GM19351 (cell line): ENCODE measurements around the gene TM7SF3.

Experiments used
- ATAC-seq: cut with Tn5 transposase; IDR thresholded peaks from one replicate; pipeline ENCODE4 v1.9.1; 2021; ENCODE audit warnings: mild to moderate bottlenecking, moderate library complexity; ENCODE audit not compliant: unreplicated experiment

Gene TM7SF3

DNA sequence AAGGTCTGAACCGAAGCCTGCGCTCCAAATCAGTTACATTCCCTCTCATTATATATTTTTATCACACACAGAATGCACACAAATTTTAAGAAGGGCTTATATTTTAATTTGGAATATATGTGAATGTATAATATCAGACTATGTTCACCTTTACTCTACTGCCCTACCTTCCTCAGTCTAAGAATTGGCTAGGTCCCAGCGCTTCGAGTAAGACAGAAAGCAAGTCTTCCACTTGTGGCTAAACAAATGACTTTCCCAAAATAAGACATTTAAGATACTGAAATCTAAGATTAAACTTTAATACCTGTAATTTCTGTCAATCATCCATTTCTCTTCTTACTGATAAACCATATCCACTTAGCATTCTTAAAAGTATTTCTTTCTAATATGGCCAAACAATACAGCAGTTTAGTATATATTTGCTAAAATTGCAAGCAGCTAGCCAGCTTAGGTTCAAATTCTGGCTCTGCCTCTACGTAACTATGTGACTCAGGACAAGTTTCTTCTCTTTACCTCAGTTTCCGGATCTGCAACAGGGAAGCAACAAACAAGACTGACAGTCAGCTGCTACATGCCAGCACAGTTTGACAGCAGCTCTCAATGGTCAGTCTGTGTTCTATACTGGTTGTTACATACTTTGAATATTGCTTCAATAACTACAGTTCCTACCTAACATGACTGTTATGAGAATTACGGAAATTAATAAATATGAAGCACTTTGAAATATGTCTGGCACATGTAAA, 78.4 kb downstream of the TM7SF3 start:
- no peak for ATAC-seq

- ATAC-seq: no peak
These were observed 84.6 kb downstream of the TM7SF3 start for GRCh38 chr12:26929590-26929989.

DNA sequence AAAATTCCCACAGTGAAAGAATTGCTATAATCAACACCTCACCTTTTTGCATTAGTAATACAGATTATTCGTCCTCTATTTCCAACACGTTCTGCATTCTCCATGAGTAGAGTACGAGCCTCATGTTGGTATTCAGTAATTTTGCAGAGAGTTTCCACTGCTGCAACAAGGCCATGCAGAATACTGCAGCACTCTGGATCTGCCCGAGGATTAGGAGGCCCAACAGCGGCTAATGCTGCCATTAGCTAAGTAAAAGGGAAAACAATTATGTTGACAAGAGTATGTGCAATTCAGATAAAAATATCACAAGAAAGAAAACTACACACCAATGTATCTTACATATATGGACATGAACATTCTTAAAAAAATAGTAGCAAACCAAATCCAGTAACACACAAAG, 85.5 kb downstream of the TM7SF3 start:
- no peak for ATAC-seq
